ENCODE measurements around the gene SP100. TPM values are rescaled to one million over a fixed set of nuclear protein-coding genes. Genes with fewer than 3 reads are reported as not detected.

SP100 gene
- total and polyA plus RNA-seq, 2 of the 13 experiments (the other 11 are each of a cell fraction or from before 2014, with no cell fraction given): 12.6 to 16.5 TPM

GRCh38 chr2:230403746-230404145 is 12.3 kb upstream of the SP100 start (continued):
- no peak for TF ChIP-seq HNF4A (CRISPR knock-in tag; IDR thresholded peaks at IDR 0.05)
- TF ChIP-seq TCF7 (IDR thresholded peaks at IDR 0.05; ENCODE audit: low read depth): no peak
- no peak for TF ChIP-seq TCF7L2 (IDR thresholded peaks at IDR 0.05; ENCODE audit: low read depth, low read length)
- no peak for TF ChIP-seq ZNF549 (CRISPR knock-in tag; IDR thresholded peaks at IDR 0.05)
- no peak for TF ChIP-seq ZBTB25 (CRISPR knock-in tag; IDR thresholded peaks at IDR 0.05)

GRCh38 chr2:230405824-230406223 is 10.2 kb upstream of the SP100 start:
- ChIA-PET POLR2A (no interaction called here), CTCF (ENCODE audit: low intra/inter-chr PET ratio, low total read pairs) (no interaction called here)
- BruUV-seq (replicated peaks): no TSS peak
- peaks cover 3% of the 10 kb centered on the region for H3K4me1 ChIP-seq (ENCODE audit: insufficient read depth, low read length)
- no peaks in the 10 kb centered on the region for H3K9me3 ChIP-seq (ENCODE audit: low read length)
- no peak overlapping the region for H2AFZ ChIP-seq (ENCODE audit: low read length)
- no peaks in the 10 kb centered on the region for H3K79me2 ChIP-seq (ENCODE audit: insufficient read depth, low read length)
- DNase-seq (ENCODE audit: low spot score) (no peak), FAIRE-seq (no peak), ATAC-seq (no peak)
- TF ChIP-seq NR2F6 (IDR thresholded peaks at IDR 0.05): no peak
- no peak for TF ChIP-seq NR2F6 (CRISPR knock-in tag; IDR thresholded peaks at IDR 0.05)
- no peak for TF ChIP-seq ZFP62 (CRISPR knock-in tag; IDR thresholded peaks at IDR 0.05)
- TF ChIP-seq ZNF274 (CRISPR knock-in tag; IDR thresholded peaks at IDR 0.05): no peak
- TF ChIP-seq ZNF317 (CRISPR knock-in tag; IDR thresholded peaks at IDR 0.05): no peak
- TF ChIP-seq ZNF512 (CRISPR knock-in tag; IDR thresholded peaks at IDR 0.05): no peak
- TF ChIP-seq SRSF4 (IDR thresholded peaks at IDR 0.05; ENCODE audit: low read depth, low read length, poor library complexity, severe bottlenecking): no peak
- TF ChIP-seq ZNF839 (CRISPR knock-in tag; IDR thresholded peaks at IDR 0.05; ENCODE audit: borderline replicate concordance): no peak
- no peak for TF ChIP-seq ZNF609 (CRISPR knock-in tag; IDR thresholded peaks at IDR 0.05; ENCODE audit: borderline replicate concordance)
- intact Hi-C loops (cut with micrococcal nuclease; ENCODE audit: unreplicated experiment): no loop called here
- no peak overlapping the region for H3K4me2 ChIP-seq (ENCODE audit: low read depth, low read length)
- no peak overlapping the region for H3K27ac ChIP-seq (ENCODE audit: extremely low read length, insufficient read depth, low read length)
- no peaks in the 10 kb centered on the region; a peak in 2 of 5 replicates for H3K36me3 ChIP-seq (replicated peaks in 1 of 2; ENCODE audit: control insufficient read depth in 1 of 2, insufficient read depth in 2 of 2, low read length in 2 of 2)
- H3K9ac ChIP-seq (ENCODE audit: insufficient read depth, low read depth, low read length): no peak overlapping the region
- WGBS (ENCODE audit: low lambda C conversion rate): 98% methylated on average over 3 of the region's 3 CpGs
- no peaks in the 10 kb centered on the region for H4K20me1 ChIP-seq (ENCODE audit: insufficient read depth, low read length)
- H3K4me3 ChIP-seq (replicated peaks in 1 of 3; ENCODE audit: insufficient read depth in 1 of 3, low read depth in 2 of 3, low read length in 3 of 3): no peak overlapping the region
- no peaks in the 10 kb centered on the region for H3K27me3 ChIP-seq (ENCODE audit: control insufficient read depth in 1 of 2, insufficient read depth in 2 of 2, low read length in 2 of 2)
- in situ Hi-C loops (cut with HindIII; ENCODE audit: extremely low pct_ligation_motif_present, low pct_unique_long_range_greater_than_20kb): no loop called here

Data from HepG2 (cell line).